GM12864 (cell line): ENCODE measurements around the gene SNX8.
"Not testable (repeated sequence)": the region's sequence is repeated elsewhere in the genome, so short reads cannot be mapped to it uniquely, and the experiment has no call there.

ENCODE experiments used
- DNase-seq: peaks from one replicate; pipeline ENCODE4 v3.0.0-alpha.2; 2011; ENCODE audit warnings: low read depth
- H3K4me3 ChIP-seq: 2 replicates; pipeline ENCODE4 v1.5.1; 2011; ENCODE audit warnings: mild to moderate bottlenecking, low read depth, low read length, control low read depth
- CTCF ChIP-seq: IDR thresholded peaks from 2 replicates; pipeline ENCODE4 v1.5.1; 2011; ENCODE audit warnings: low read depth, mild to moderate bottlenecking, moderate library complexity, low read length, control low read depth, inconsistent platforms; ENCODE audit errors: missing control alignments

Gene SNX8

GRCh38 chr7:2272031-2272430, 42.2 kb downstream of the SNX8 start:
- DNase-seq = no peak
- no peak overlapping the region for H3K4me3 ChIP-seq
- TF ChIP-seq CTCF = no peak

DNA sequence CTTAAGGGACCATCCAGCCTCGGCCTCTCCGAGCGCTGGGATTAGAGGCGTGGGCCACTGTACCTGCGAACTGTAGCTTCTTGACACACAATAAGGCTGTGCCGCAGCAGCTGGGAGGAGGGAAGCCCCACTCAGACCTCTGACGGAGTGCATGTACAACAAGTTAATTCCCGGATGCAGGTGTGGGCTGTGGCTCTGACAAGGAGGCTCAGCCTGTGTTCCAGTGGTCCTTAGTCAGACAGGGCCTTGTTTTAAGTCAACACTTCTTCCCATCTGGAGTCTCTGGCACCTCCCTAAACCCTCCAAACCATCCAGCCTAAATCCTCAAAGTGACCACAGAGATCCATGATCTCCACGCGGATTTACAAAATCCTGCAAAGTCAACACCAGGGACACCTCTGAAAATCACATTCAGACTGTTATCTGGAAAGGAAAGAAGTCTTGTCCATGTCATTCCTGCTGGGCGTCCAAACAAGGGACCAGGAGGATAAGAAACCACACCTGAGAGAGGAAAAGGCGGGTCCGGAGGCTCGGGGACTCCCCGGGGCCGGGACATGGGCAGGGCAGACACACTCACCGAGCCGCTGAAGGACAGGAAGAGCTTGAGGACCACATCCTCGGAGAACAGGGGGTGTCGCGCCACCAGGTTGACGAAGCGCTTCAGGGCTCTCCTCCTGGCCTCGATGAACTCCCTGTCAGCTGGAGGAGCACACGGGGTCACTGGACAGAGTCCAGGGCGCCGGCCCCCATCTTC, 42.8 kb downstream of the SNX8 start:
- TF ChIP-seq CTCF = no peak
- no peak for DNase-seq
- no peak overlapping the region for H3K4me3 ChIP-seq

DNA sequence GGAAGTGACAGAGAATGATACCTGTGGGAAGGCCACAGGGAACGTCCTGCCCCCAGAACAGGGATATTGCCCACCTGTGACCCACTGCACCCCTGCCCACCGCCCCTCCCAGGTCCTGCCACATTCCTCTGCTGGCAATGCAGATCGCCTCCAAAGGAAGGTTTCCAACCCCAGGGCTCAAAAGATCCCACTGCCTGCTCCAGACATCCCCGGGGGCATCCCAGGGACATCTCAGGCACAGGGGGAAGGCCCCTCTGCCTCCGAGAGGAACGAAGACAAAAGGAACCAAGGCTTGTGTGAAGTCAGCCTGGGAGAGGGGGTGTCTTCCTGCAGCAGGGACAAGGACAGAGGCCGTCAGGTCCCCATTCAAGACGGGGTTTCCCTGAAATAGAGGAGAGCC, 43.7 kb downstream of the SNX8 start:
- H3K4me3 ChIP-seq = no peak overlapping the region
- no peak for DNase-seq
- no peak for TF ChIP-seq CTCF

DNA sequence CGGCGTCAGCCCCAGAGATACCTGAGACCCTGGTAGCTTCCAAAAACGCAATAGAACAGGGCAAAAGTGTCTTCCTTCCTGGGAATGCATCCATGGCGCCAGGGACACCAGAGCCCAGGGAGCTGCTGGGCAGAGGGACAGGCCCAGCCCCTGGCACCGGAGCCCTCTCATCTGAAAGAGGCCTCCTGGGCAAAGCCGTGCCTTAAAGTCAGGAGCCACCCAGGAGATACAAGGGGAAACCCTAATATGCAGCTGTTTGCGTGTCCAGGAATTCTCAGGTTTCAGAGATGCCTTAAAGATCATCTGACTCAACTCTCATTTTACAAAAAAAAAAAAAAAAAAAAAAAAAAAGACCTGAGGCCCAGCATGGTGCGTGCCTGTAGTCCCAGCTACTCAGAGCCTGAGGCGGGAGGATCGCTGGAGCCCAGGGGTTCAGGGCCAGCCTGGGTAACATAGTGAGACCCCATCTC, 44.2 kb downstream of the SNX8 start:
- no peak overlapping the region for H3K4me3 ChIP-seq
- no peak for TF ChIP-seq CTCF
- no peak for DNase-seq

DNA sequence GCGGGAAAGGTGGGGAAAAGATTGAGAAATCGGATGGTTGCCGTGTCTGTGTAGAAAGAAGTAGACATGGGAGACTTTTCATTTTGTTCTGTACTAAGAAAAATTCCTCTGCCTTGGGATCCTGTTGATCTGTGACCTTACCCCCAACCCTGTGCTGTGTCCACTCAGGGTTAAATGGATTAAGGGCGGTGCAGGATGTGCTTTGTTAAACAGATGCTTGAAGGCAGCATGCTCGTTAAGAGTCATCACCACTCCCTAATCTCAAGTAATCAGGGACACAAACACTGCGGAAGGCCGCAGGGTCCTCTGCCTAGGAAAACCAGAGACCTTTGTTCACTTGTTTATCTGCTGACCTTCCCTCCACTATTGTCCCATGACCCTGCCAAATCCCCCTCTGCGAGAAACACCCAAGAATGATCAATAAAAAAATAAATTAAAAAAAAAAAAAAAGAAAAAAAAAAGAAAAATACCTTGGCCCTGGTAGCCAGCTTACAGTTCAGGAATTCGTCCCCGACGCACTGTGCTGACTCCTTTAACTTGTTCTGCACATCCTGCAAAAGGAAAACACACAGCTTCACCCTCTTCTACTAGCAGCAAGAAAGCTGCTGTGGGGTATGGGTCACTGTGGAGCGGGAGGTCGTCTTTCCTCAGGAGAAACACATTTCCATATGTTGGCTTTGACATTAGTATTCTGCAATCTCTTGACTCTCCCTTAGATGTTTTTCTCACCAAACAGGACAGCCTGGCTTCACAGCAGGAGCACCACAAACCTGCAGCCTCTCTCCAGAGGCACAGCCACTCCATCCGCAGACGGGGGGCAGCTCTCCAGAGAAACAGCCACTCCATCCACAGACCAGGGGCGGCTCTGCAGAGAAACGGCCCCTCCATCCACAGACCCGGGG, 44.9 kb downstream of the SNX8 start:
- not testable (repeated sequence) for DNase-seq, H3K4me3 ChIP-seq

DNA sequence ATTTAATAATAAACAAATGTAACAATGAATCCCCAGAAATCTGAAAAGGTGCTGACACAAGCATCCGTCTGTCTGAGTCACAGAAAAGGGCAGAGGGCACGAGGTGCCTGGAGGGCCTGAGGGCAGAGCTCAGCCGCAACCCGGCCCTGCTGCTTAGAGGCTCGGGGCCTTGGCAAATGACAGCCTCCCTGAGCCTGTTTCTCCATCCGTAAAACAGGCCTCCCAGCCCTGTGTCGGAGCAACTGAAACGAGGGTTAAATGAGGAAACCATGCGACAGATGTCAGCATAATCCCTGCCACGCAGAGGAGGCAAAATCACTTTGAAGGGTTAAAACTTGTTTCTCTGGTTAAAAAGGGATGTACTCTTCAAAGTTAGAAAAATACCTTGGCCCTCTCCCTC, 47.3 kb downstream of the SNX8 start:
- no peak for TF ChIP-seq CTCF
- DNase-seq = no peak

GRCh38 chr7:2264158-2264557, 50.1 kb downstream of the SNX8 start:
- no peak overlapping the region for H3K4me3 ChIP-seq
- TF ChIP-seq CTCF = no peak
- DNase-seq = no peak

More for the DNA sequence above, 47.3 kb downstream of the SNX8 start:
- no peak overlapping the region for H3K4me3 ChIP-seq
